CD4-positive, alpha-beta memory T cell (primary cell): Measurements from ENCODE around the gene TXNDC2. TPM values are rescaled to one million over a fixed set of nuclear protein-coding genes. Genes with fewer than 3 reads are reported as not detected.

Experiments used
- CTCF ChIA-PET: fragments of 350-600 bp; sonication (Branson Sonifier 250); formaldehyde crosslinking; loops from one replicate; lab custom pipeline; 2021; ENCODE audit warnings: inconsistent platforms; ENCODE audit not compliant: partially characterized antibody; lab: Charles Lee
- POLR2A ChIA-PET: fragments of 350-600 bp; sonication (Branson Sonifier 250); formaldehyde crosslinking; loops from one replicate; lab custom pipeline; 2021; ENCODE audit not compliant: partially characterized antibody; lab: Charles Lee
- DNase-seq, 5 donors: peaks; one replicate each; pipeline versions ENCODE4 v3.0.0 to v3.0.0-alpha.2; 2020 to 2022; ENCODE audit warnings: mixed read lengths in 1 of 5
- H3K27ac ChIP-seq: one replicate; pipeline ENCODE4 v1.7.0; 2013; ENCODE audit warnings: low read depth, low read length
- H3K27me3 ChIP-seq: 2 replicates; pipeline ENCODE4 v1.7.0; 2013; ENCODE audit warnings: mild to moderate bottlenecking, low read length, moderate library complexity; ENCODE audit not compliant: insufficient read depth
- H3K36me3 ChIP-seq: 2 replicates; pipeline ENCODE4 v1.7.0; 2013; ENCODE audit warnings: mild to moderate bottlenecking, low read length, moderate library complexity; ENCODE audit not compliant: insufficient read depth
- H3K4me1 ChIP-seq: 2 replicates; pipeline ENCODE4 v1.7.0; 2013; ENCODE audit warnings: mild to moderate bottlenecking, low read length, moderate library complexity; ENCODE audit not compliant: insufficient read depth
- H3K4me3 ChIP-seq, 2 donors: one replicate each; pipeline ENCODE4 v1.7.0; 2013; ENCODE audit warnings: low read length in 2 of 2, mild to moderate bottlenecking in 1 of 2
- H3K9me3 ChIP-seq, 2 donors: one replicate each; pipeline ENCODE4 v1.7.0; 2013; ENCODE audit warnings: low read length in 2 of 2, control low read depth in 1 of 2; ENCODE audit not compliant: control insufficient read depth in 1 of 2
- H3K27ac Mint-ChIP-seq, 7 donors: one replicate each; pipeline ENCODE4 v1.8.0; 2020 to 2021; ENCODE audit warnings: mixed read lengths in 7 of 7, mild to moderate bottlenecking in 6 of 7, inconsistent platforms in 3 of 7, moderate library complexity in 3 of 7
- H3K27me3 Mint-ChIP-seq, 2 donors: one replicate each; pipeline ENCODE4 v1.8.0; 2020 to 2021; ENCODE audit warnings: mixed read lengths in 2 of 2
- H3K36me3 Mint-ChIP-seq, 2 donors: one replicate each; pipeline ENCODE4 v1.8.0; 2020 to 2021; ENCODE audit warnings: mixed read lengths in 2 of 2, inconsistent platforms in 1 of 2, mild to moderate bottlenecking in 1 of 2
- H3K4me1 Mint-ChIP-seq, 4 donors: one replicate each; pipeline ENCODE4 v1.8.0; 2020 to 2021; ENCODE audit warnings: mixed read lengths in 4 of 4, mild to moderate bottlenecking in 1 of 4
- H3K4me3 Mint-ChIP-seq, 8 donors: one replicate each; pipeline ENCODE4 v1.8.0; 2020 to 2021; ENCODE audit warnings: mixed read lengths in 8 of 8, mild to moderate bottlenecking in 7 of 8, moderate library complexity in 6 of 8, inconsistent platforms in 3 of 8
- H3K9me3 Mint-ChIP-seq, 8 donors: one replicate each; pipeline ENCODE4 v1.8.0; 2020 to 2021; ENCODE audit warnings: mixed read lengths in 8 of 8, mild to moderate bottlenecking in 5 of 8, inconsistent platforms in 3 of 8, moderate library complexity in 1 of 8
- intact Hi-C: fragments of 100-400 bp; cut with micrococcal nuclease; formaldehyde crosslinking; loops from one replicate; pipeline ENCODE4 v1.15.1; 2023
- polyA plus RNA-seq, 2 donors: library from polyadenylated mRNA; unstranded; fragments of 300-500 nt; fragmentation: Illumina TruSeq; gene quantifications; one replicate each; pipeline ENCODE4 v1.2.3, GENCODE V29; 2021
- total RNA-seq, 2 experiments: library from RNA; stranded (reverse); gene quantifications; one replicate each; pipeline ENCODE4 v1.2.3, GENCODE V29; 2021

The TXNDC2 gene
- total and polyA plus RNA-seq, 4 experiments from 2014 or later, result not detected

- ChIA-PET POLR2A (no interaction called here), CTCF (no interaction called here)
- no peak overlapping the region for H3K27ac Mint-ChIP-seq
- H3K4me3 Mint-ChIP-seq, result no peak overlapping the region
- DNase-seq, result no peak
- Histone ChIP-seq H3K4me3 (no peak overlapping the region), H3K9me3 (peaks cover 0 to 6% of the 10 kb centered on the region in 2 donors), H3K36me3 (no peaks in the 10 kb centered on the region), H3K27ac (no peak overlapping the region), H3K27me3 (no peaks in the 10 kb centered on the region), H3K4me1 (no peaks in the 10 kb centered on the region)
- peaks cover 12 to 20% of the 10 kb centered on the region in 2 donors for H3K27me3 Mint-ChIP-seq
- intact Hi-C loops, result no loop called here
- peaks cover 0 to 3% (median 2%) of the 10 kb centered on the region in 4 donors for H3K4me1 Mint-ChIP-seq
- peaks cover 5 to 31% (median 18%) of the 10 kb centered on the region in 8 donors for H3K9me3 Mint-ChIP-seq
- H3K36me3 Mint-ChIP-seq, result peaks cover 4 to 10% of the 10 kb centered on the region in 2 donors
These were observed 16.7 kb upstream of the TXNDC2 start for GRCh38 chr18:9868857-9869714.

- H3K27ac Mint-ChIP-seq, result no peak overlapping the region
- ChIA-PET POLR2A (no interaction called here), CTCF (no interaction called here)
- peaks cover 0 to 3% (median 2%) of the 10 kb centered on the region in 4 donors for H3K4me1 Mint-ChIP-seq
- Histone ChIP-seq H3K36me3 (no peaks in the 10 kb centered on the region), H3K9me3 (peaks cover 0 to 6% of the 10 kb centered on the region in 2 donors), H3K27me3 (no peaks in the 10 kb centered on the region), H3K4me3 (no peak overlapping the region), H3K27ac (no peak overlapping the region), H3K4me1 (no peaks in the 10 kb centered on the region)
- H3K27me3 Mint-ChIP-seq, result peaks cover 12 to 20% of the 10 kb centered on the region in 2 donors
- peaks cover 4 to 10% of the 10 kb centered on the region in 2 donors for H3K36me3 Mint-ChIP-seq
- no peak overlapping the region for H3K4me3 Mint-ChIP-seq
- intact Hi-C loops, result no loop called here
- peaks cover 5 to 29% (median 18%) of the 10 kb centered on the region in 8 donors for H3K9me3 Mint-ChIP-seq
- no peak for DNase-seq
These were observed 15.9 kb upstream of the TXNDC2 start for GRCh38 chr18:9869715-9870430.

- H3K36me3 Mint-ChIP-seq, result peaks cover 3 to 6% of the 10 kb centered on the region in 2 donors
- intact Hi-C loops, result no loop called here
- H3K27me3 ChIP-seq, result no peaks in the 10 kb centered on the region
- no peak overlapping the region for H3K4me3 ChIP-seq
- H3K36me3 ChIP-seq, result no peaks in the 10 kb centered on the region
- ChIA-PET CTCF (no interaction called here), POLR2A (no interaction called here)
- no peaks in the 10 kb centered on the region for H3K4me1 ChIP-seq
- peaks cover 0 to 6% of the 10 kb centered on the region in 2 donors for H3K9me3 ChIP-seq
- DNase-seq, result no peak
- peaks cover 13 to 21% of the 10 kb centered on the region in 2 donors for H3K27me3 Mint-ChIP-seq
- no peak overlapping the region for H3K27ac ChIP-seq
- no peak overlapping the region for H3K4me3 Mint-ChIP-seq
- H3K9me3 Mint-ChIP-seq, result peaks cover 5 to 23% (median 14%) of the 10 kb centered on the region in 8 donors
- H3K4me1 Mint-ChIP-seq, result peaks cover 0 to 3% (median 2%) of the 10 kb centered on the region in 4 donors
- no peak overlapping the region for H3K27ac Mint-ChIP-seq
These were observed 15.3 kb upstream of the TXNDC2 start for GRCh38 chr18:9870431-9871008.

- Mint-ChIP-seq H3K9me3 (peaks cover 0 to 15% (median 6%) of the 10 kb centered on the region in 8 donors), H3K4me1 (peaks cover 0 to 3% (median 2%) of the 10 kb centered on the region in 4 donors)
- intact Hi-C loops, result no loop called here
These were observed 14.5 kb upstream of the TXNDC2 start for GRCh38 chr18:9871244-9871746.

GRCh38 chr18:9872823-9873222, 12.9 kb upstream of the TXNDC2 start:
- Histone ChIP-seq H3K27ac (no peak overlapping the region), H3K36me3 (no peaks in the 10 kb centered on the region), H3K4me1 (no peaks in the 10 kb centered on the region), H3K4me3 (no peak overlapping the region), H3K9me3 (no peaks in the 10 kb centered on the region), H3K27me3 (no peaks in the 10 kb centered on the region)
- Mint-ChIP-seq H3K9me3 (peaks cover 0 to 7% (median 0%) of the 10 kb centered on the region in 8 donors), H3K4me3 (no peak overlapping the region), H3K27me3 (peaks cover 13 to 20% of the 10 kb centered on the region in 2 donors), H3K36me3 (no peaks in the 10 kb centered on the region), H3K27ac (no peak overlapping the region), H3K4me1 (peaks cover 0 to 12% (median 4%) of the 10 kb centered on the region in 4 donors)
- CTCF ChIA-PET, result no interaction called here
- POLR2A ChIA-PET, result no interaction called here
- intact Hi-C loops, result no loop called here
- no peak for DNase-seq

More at GRCh38 chr18:9871244-9871746, 14.5 kb upstream of the TXNDC2 start:
- no peak for DNase-seq
- Mint-ChIP-seq H3K4me3 (no peak overlapping the region), H3K36me3 (no peaks in the 10 kb centered on the region), H3K27ac (no peak overlapping the region), H3K27me3 (peaks cover 10 to 20% of the 10 kb centered on the region in 2 donors)
- ChIA-PET POLR2A (no interaction called here), CTCF (no interaction called here)
- Histone ChIP-seq H3K4me1 (no peaks in the 10 kb centered on the region), H3K36me3 (no peaks in the 10 kb centered on the region), H3K27me3 (no peaks in the 10 kb centered on the region), H3K27ac (no peak overlapping the region), H3K9me3 (peaks cover 0 to 2% of the 10 kb centered on the region in 2 donors), H3K4me3 (no peak overlapping the region)

- Histone ChIP-seq H3K4me3 (no peak overlapping the region), H3K4me1 (no peaks in the 10 kb centered on the region), H3K9me3 (no peaks in the 10 kb centered on the region), H3K36me3 (no peaks in the 10 kb centered on the region), H3K27ac (no peak overlapping the region), H3K27me3 (no peaks in the 10 kb centered on the region)
- intact Hi-C loops, result no loop called here
- no peaks in the 10 kb centered on the region for H3K9me3 Mint-ChIP-seq
- H3K4me3 Mint-ChIP-seq, result no peak overlapping the region
- ChIA-PET POLR2A (no interaction called here), CTCF (no interaction called here)
- no peak for DNase-seq
- no peaks in the 10 kb centered on the region for H3K36me3 Mint-ChIP-seq
- peaks cover 10 to 16% of the 10 kb centered on the region in 2 donors for H3K27me3 Mint-ChIP-seq
- H3K4me1 Mint-ChIP-seq, result peaks cover 0 to 12% (median 3%) of the 10 kb centered on the region in 4 donors
- no peak overlapping the region for H3K27ac Mint-ChIP-seq
These were observed 11.0 kb upstream of the TXNDC2 start for GRCh38 chr18:9874728-9875127.
